ENCODE data around the gene GABRD. TPM values are rescaled to one million over a fixed set of nuclear protein-coding genes. Genes with fewer than 3 reads are reported as not detected.

Gene GABRD
- total RNA-seq, 1 donor: not detected

DNA sequence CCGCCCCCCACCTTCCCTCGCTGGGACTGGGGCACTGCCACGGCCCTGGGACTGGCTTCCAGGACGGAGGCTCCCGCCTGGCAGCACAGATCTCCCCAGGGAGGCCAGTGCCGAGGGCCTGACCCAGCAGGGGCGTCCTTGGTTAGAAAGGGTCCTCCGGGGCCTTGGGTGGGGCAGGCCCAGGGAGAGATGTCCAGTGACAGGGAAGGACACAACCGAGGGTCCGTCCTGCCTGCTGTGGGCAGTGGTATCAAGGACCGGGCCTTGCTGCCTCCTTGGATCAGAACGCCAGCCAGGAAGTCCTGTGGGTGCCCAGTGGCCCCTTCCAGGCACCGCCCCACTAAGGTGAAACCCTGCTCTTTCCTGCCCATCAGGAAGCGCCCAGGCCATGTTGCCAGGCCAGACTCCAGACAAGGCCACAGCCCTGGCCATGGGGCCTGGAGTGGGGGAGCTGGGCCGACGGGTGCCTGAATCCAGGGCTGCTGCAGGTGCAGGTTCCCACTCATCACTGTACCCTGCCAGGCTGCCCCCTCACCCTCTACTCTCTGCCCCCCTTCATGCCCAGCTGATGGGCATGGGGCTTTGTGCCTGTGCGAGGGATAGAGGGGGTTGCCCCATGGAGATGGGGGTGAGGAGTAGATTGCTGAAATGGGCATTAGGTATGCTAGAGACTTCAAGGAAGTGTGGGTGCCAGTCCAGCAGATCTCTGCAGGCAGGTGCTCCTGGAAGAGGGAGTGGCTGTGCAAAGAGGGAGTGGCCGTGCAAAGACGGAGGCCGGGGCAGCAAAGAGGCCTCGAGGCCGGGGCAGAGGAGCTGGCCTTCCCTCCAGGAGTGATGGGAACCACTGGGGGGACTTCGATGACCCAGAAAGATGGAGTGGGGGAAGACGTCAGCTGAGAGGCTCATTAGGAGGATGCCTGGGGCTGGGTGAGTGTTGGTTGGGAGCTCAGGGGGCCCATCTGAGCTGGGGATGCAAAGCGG, 28.9 kb downstream of the GABRD start:
- Histone ChIP-seq H3K9me3 (ENCODE audit: low read depth, low read length) (no peaks in the 10 kb centered on the region), H3K27me3 (ENCODE audit: insufficient read depth, low read length) (peaks cover 24% of the 10 kb centered on the region), H3K4me1 (ENCODE audit: insufficient read depth, low read length) (peaks cover 20% of the 10 kb centered on the region), H3K4me3 (ENCODE audit: low read length) (no peak overlapping the region)

DNA sequence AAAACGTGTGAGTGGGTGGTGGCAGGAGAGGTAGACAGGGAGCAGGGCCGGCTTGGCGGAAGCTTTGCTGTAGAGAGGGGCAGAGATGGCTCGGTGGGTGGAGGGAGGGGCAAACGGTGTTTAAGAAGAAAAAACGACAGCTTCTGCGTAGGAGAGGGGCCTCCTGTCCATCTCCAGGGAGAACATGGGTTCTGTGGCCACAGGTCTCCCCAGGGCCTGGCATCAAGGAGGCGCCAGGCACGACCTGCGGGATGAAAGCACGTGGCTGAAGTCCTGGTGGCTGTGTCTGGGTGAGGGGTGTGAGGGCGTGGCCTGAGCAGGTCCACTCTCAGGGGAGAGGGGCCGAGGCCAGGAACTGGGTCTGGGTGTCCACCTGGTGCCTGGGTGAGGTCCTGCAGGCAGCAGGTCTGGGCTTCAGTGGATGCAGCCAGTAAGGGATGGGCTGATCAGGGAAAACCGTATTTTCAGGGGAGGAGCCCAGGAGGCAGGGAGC, 30.1 kb downstream of the GABRD start:
- Histone ChIP-seq H3K4me3 (ENCODE audit: low read length) (peak overlapping the region; percentile 48), H3K9me3 (ENCODE audit: low read depth, low read length) (no peaks in the 10 kb centered on the region), H3K4me1 (ENCODE audit: insufficient read depth, low read length) (peaks cover 20% of the 10 kb centered on the region), H3K27me3 (ENCODE audit: insufficient read depth, low read length) (peaks cover 24% of the 10 kb centered on the region)

DNA sequence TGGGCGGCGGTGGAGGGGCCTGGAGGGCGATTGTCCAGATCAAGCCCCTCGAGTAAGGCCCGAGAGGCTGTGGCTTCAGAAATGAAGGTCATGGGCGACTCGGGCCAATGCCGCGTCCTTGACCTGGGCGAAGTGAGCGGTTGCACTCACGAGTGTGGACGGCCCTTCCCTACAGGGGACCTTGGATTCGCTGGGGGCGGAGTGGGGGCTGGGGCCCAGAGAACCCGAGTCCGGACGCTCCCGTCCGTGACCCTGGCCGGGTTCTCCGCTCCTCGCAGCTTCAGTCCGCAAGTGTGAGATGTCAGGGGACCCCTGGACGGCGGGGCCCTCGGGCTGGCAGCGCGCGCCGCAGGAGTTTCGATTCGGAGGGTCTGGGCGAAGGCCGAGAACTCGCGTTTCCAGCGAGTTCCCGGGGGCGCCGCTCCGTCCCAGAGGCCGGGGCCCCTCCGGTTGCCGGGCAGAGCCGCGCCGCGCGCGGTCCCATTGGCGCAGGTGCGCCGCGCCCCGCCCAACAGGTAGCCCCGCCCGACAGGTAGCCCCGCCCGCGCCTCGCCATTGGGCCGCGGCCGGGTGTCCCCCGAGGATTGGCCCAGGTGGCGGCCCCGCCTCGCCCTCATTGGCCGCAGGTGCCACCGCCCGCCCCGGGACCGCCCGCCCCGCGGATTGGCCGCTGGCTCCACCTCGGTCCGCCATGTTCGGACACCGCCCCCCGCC, 30.7 kb downstream of the GABRD start, which contains the start of gene PRKCZ:
Gene PRKCZ (plus strand): TSS at position 694 of the 714 bp plus-strand sequence. CDS start 220 bp downstream, outside the sequence.
- H3K4me3 ChIP-seq (ENCODE audit: low read length): peak within 1 kb of the TSS; percentile 48
- H3K9me3 ChIP-seq (ENCODE audit: low read depth, low read length): no peaks in the 10 kb centered on the region
- H3K27me3 ChIP-seq (ENCODE audit: insufficient read depth, low read length): peaks cover 24% of the 10 kb centered on the region
- peaks cover 15% of the 10 kb centered on the region for H3K4me1 ChIP-seq (ENCODE audit: insufficient read depth, low read length)

GRCh38 chr1:2050461-2050792, 31.3 kb downstream of the GABRD start:
- Histone ChIP-seq H3K9me3 (ENCODE audit: low read depth, low read length) (no peaks in the 10 kb centered on the region), H3K4me1 (ENCODE audit: insufficient read depth, low read length) (peaks cover 11% of the 10 kb centered on the region), H3K27me3 (ENCODE audit: insufficient read depth, low read length) (peaks cover 24% of the 10 kb centered on the region), H3K4me3 (ENCODE audit: low read length) (peak overlapping the region; percentile 48)

DNA sequence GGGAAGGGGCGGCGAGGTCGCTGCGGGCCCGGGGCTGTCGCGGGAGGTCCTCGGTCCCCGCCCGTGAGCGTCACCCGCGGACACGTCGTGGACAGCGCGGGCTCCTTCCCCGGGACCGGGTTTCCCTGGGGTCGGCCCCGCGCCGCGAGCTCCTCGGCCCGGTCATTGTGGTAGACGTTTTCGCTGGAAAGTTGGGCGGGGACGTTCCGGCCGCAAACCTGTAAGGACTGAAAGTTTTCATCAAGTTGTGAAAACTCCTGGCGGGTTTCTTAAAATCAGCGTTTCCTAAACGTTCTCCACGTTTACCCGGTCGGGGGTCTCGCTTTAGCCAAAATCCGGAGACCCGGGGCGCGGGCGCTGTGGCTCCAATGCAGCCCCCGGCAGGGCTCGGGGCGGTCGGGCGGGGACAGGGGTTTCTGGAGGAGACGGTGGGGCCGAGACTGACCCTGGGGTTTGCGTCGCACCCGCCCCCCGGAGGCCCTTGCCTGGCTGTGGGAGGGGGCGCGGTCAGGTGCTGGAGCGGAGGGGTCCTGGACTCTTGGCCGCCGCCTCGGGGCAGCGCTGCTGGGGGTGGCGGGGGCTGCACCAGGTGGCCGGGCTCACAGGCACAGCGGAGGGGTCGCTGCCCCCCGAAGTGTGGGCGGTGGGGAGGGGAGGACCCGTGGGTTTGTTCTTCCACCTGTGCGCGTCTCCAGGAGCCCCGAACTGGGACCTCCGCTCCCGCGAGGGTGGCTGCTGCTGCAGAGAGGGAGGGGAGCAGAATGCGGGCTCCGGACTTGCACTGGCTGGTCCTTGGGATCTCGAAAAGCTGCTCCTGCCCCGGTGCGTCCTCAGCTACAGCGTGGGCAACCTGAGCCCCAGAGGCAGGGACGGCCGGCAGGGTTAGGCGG, 31.9 kb downstream of the GABRD start:
- Histone ChIP-seq H3K9me3 (ENCODE audit: low read depth, low read length) (no peaks in the 10 kb centered on the region), H3K4me1 (ENCODE audit: insufficient read depth, low read length) (peaks cover 11% of the 10 kb centered on the region), H3K27me3 (ENCODE audit: insufficient read depth, low read length) (peaks cover 24% of the 10 kb centered on the region), H3K4me3 (ENCODE audit: low read length) (peak overlapping the region; percentile 48)

DNA sequence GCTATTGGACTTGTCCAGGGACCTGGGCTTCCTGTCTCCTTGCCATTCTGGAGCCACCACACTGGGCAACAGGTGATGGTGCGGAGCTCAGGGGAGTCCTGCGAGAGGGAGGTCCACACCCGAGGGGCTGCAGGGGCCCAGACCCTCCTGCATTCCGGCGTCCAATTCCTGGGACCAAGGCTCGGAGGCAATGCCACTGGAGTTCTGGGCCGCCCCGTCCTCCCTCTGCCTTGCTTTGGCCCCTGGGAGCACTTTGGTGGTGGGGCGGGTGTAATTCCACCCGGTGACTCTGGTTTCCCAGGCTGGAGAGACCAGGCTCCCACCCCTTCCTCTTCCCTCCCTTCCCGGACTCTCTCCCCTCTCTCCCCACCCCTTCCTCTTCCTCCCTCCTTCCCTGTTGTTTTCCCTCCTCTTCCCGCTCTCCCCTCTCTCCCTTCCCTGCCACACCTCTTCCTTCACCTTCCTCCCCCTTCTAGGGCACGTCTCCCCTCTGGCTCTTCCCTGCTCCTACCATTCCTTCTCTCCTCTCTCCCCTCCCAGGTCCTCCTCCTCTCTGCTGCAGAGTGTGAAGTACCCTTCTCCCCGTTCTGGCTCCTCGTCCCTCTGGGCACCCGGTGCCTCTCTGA, 33.0 kb downstream of the GABRD start:
- Histone ChIP-seq H3K4me3 (ENCODE audit: low read length) (no peak overlapping the region), H3K4me1 (ENCODE audit: insufficient read depth, low read length) (peaks cover 11% of the 10 kb centered on the region), H3K27me3 (ENCODE audit: insufficient read depth, low read length) (peaks cover 17% of the 10 kb centered on the region), H3K9me3 (ENCODE audit: low read depth, low read length) (no peaks in the 10 kb centered on the region)

- Histone ChIP-seq H3K27me3 (ENCODE audit: insufficient read depth, low read length) (peaks cover 14% of the 10 kb centered on the region), H3K4me3 (ENCODE audit: low read length) (no peak overlapping the region), H3K4me1 (ENCODE audit: insufficient read depth, low read length) (peaks cover 11% of the 10 kb centered on the region), H3K9me3 (ENCODE audit: low read depth, low read length) (no peaks in the 10 kb centered on the region)
Measured at GRCh38 chr1:2052756-2053155, 33.6 kb downstream of the GABRD start.

GRCh38 chr1:2053217-2053616, 34.1 kb downstream of the GABRD start:
- peaks cover 10% of the 10 kb centered on the region for H3K27me3 ChIP-seq (ENCODE audit: insufficient read depth, low read length)
- peaks cover 11% of the 10 kb centered on the region for H3K4me1 ChIP-seq (ENCODE audit: insufficient read depth, low read length)
- no peaks in the 10 kb centered on the region for H3K9me3 ChIP-seq (ENCODE audit: low read depth, low read length)
- H3K4me3 ChIP-seq (ENCODE audit: low read length): no peak overlapping the region

DNA sequence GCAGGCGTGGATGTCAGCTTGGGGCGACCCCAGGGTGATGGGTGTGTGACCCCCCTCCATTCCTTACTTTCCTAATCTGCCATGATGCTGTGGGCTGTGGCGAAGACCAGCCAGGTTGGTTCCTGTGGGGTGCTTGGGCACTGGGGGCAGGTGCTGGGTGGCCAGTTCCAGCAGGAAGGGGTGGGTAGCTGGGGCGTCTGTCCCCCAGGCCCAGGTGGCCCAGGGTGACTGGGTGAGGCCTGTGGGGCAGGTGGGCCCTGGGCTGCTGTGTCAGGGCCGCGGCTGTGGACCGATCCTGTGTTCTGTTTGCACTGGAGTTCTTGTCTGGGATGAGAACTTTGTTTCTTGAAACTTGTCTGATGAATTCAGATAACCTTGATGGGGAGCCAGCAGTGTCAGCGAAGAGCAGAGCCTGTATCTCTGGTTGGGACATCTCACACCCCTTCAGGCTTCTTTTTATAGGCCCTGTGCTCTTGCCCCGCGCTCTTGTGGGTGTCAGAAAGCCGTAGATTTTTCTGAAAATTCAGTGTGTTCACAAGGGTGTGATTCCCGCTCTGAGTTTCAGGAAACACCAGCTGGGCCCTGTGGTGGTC, 34.7 kb downstream of the GABRD start:
- H3K27me3 ChIP-seq (ENCODE audit: insufficient read depth, low read length): peaks cover 9% of the 10 kb centered on the region
- H3K4me3 ChIP-seq (ENCODE audit: low read length): no peak overlapping the region
- no peaks in the 10 kb centered on the region for H3K9me3 ChIP-seq (ENCODE audit: low read depth, low read length)
- H3K4me1 ChIP-seq (ENCODE audit: insufficient read depth, low read length): peaks cover 11% of the 10 kb centered on the region

DNA sequence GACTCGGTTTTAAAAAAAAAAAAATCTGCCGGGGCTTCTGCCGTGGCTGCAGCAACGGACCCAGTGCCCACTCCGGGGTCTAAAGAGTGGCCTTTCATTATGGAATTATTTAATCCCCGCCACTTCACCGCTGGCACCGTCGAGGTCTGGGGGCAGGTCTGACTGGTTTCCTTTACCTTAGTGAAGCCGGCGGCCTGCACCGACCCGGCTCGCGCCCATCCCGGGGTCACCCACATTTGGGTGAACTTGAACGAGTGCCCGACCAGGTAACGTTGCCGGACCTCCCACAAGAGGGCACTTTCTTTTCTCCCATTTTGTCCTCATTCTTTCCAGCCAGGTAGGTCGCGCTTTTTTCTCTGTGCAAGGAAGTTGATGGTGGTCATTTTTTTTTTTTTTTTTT, 35.4 kb downstream of the GABRD start:
- no peaks in the 10 kb centered on the region for H3K9me3 ChIP-seq (ENCODE audit: low read depth, low read length)
- no peak overlapping the region for H3K4me3 ChIP-seq (ENCODE audit: low read length)

GRCh38 chr1:2055911-2056575, 36.9 kb downstream of the GABRD start:
- H3K9me3 ChIP-seq (ENCODE audit: low read depth, low read length): no peaks in the 10 kb centered on the region
- H3K4me3 ChIP-seq (ENCODE audit: low read length): no peak overlapping the region
- no peaks in the 10 kb centered on the region for H3K27me3 ChIP-seq (ENCODE audit: insufficient read depth, low read length)
- H3K4me1 ChIP-seq (ENCODE audit: insufficient read depth, low read length): no peaks in the 10 kb centered on the region

More for the DNA sequence above, 35.4 kb downstream of the GABRD start:
- Histone ChIP-seq H3K27me3 (ENCODE audit: insufficient read depth, low read length) (peaks cover 2% of the 10 kb centered on the region), H3K4me1 (ENCODE audit: insufficient read depth, low read length) (peaks cover 6% of the 10 kb centered on the region)

DNA sequence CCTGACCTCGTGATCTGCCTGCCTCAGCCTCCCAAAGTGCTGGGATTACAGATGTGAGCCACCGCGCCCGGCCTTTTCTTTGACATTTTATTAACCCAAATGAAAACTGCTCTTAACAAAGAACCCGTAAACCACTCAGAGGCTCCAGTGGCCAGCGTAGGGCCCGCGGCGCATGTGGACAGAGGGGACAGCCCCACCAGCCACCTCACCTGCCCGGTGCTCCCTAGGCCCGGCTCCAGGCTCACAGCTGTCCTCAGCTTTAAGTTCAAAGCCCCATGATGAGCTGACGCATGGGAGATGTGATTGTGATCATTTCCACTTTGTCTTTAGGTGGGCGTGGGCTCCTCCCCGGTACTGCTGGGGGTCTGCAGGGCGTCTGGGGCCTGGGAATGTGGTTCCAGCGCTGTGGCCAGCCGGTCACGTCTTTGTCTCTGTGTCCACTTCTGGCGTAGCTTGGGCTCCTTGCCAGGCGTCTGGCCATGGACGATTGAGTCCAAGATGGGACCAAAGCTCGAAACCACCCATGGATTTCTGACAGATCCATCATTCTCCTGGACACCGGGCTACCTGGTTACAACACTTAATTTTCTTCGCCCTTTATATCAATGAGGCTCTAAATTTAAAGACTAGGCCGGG, 37.9 kb downstream of the GABRD start:
- Histone ChIP-seq H3K4me3 (ENCODE audit: low read length) (no peak overlapping the region), H3K9me3 (ENCODE audit: low read depth, low read length) (no peaks in the 10 kb centered on the region), H3K4me1 (ENCODE audit: insufficient read depth, low read length) (no peaks in the 10 kb centered on the region), H3K27me3 (ENCODE audit: insufficient read depth, low read length) (no peaks in the 10 kb centered on the region)

DNA sequence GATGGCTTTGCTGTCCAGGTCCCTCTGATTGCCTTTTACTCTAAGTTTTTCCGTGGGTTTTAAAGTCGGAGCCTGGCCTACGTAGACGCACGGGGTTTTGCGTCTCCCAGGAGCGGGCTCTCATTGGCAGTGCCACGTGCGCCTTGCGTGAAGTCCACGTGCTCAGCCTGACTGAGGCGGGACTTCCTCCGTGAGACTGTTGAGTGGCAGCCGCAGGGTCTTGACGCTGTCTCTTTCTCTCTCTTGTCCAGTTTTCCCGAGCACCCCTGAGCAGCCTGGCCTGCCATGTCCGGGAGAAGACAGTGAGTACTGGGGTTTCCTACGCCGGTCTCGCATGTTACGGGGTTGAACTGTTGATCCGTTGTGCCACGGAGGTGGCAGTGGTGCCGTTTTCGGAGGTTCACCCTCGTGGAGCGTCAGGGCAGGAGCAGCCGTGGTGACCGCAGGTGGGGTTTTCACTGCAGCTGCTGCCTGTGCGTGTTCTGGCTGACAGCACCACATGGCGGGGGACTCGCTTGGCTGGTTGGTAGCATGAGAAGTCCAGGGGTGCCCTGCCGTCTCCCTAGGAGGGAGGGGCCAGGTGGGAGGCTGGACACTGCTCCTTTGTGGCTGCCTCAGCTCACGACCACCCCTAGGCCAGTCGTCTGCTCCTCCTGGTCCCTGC, 40.3 kb downstream of the GABRD start:
- Histone ChIP-seq H3K4me3 (ENCODE audit: low read length) (no peak overlapping the region), H3K4me1 (ENCODE audit: insufficient read depth, low read length) (no peaks in the 10 kb centered on the region), H3K9me3 (ENCODE audit: low read depth, low read length) (no peaks in the 10 kb centered on the region), H3K27me3 (ENCODE audit: insufficient read depth, low read length) (no peaks in the 10 kb centered on the region)

Data from mononuclear cell (primary cell).